K562 (cell line): Measurements from ENCODE around the gene RDH8. TPM values are rescaled to one million over a fixed set of nuclear protein-coding genes. Genes with fewer than 3 reads are reported as not detected.
A peak's percentile ranks its signal among the peaks of the same experiment; 100 is the strongest.

Experiments used
- ATAC-seq: fragments of 200-7000 bp; cut with Tn5 transposase; 3 replicates; pipeline ENCODE4 v1.9.1; 2020; ENCODE audit warnings: moderate library complexity
- BruUV-seq: library from RNA; stranded (reverse); fragments of 400-500 nt; replicated peaks from 2 replicates; lab custom pipeline; 2021; lab: Mats Ljungman, UMichigan
- CTCF ChIA-PET: fragments of 300-600 bp; formaldehyde crosslinking; extraction: SDS; loops from one replicate; lab custom pipeline; 2021; ENCODE audit warnings: low intra/inter-chr PET ratio; lab: Yijun Ruan, JAX
- POLR2A ChIA-PET: fragments of 300-600, 350-650 bp; sonication (Branson Sonifier 250); formaldehyde crosslinking; extraction: SDS; loops from one replicate; lab custom pipeline; 2021; ENCODE audit warnings: antibody characterized with exemption, inconsistent platforms; lab: Yijun Ruan, JAX
- DNase-seq, 4 experiments: peaks; one replicate each; pipeline versions ENCODE4 v3.0.0 to v3.0.0-alpha.2; 2011 to 2018; ENCODE audit warnings: low spot score in 3 of 4, mixed read lengths in 3 of 4; ENCODE audit errors: extremely low read depth in 1 of 4
- FAIRE-seq: peaks from 2 replicates; lab custom pipeline; 2011; peaks lifted over from hg19 to GRCh38; lab: Jason Lieb, UNC
- H2AFZ ChIP-seq: 2 replicates; pipeline ENCODE4 v1.6.0; 2011; ENCODE audit warnings: low read depth, low read length, control low read depth, inconsistent platforms
- H3K27ac ChIP-seq: fragments of 200-600 bp; 3 replicates; pipeline ENCODE4 v1.8.0; 2011; ENCODE audit warnings: low read depth, mild to moderate bottlenecking, control low read depth, inconsistent platforms, low read length, moderate library complexity, mixed read lengths; ENCODE audit errors: extremely low read depth
- H3K27me3 ChIP-seq, 2 experiments: fragments of 300-600 bp in 1 of 2; 2 replicates in 1 of 2; 3 replicates in 1 of 2; pipeline versions ENCODE4 v1.6.0 to v1.8.0; 2011; ENCODE audit warnings: inconsistent platforms in 2 of 2, low read length in 2 of 2, mild to moderate bottlenecking in 1 of 2, mixed read lengths in 1 of 2, moderate library complexity in 1 of 2; ENCODE audit not compliant: control insufficient read depth in 2 of 2, insufficient read depth in 2 of 2
- H3K36me3 ChIP-seq: fragments of 300-600 bp; 3 replicates; pipeline ENCODE4 v1.8.0; 2011; ENCODE audit warnings: mild to moderate bottlenecking, low read length, inconsistent platforms; ENCODE audit not compliant: control insufficient read depth, insufficient read depth
- H3K4me1 ChIP-seq, 2 experiments: fragments of 200-600 bp in 1 of 2; replicated peaks in 1 of 2; 2 replicates in 1 of 2; 3 replicates in 1 of 2; pipeline versions ENCODE4 v1.5.1 to v1.8.0; 2011; ENCODE audit warnings: inconsistent platforms in 2 of 2, low read length in 2 of 2, mild to moderate bottlenecking in 1 of 2, mixed read lengths in 1 of 2, moderate library complexity in 1 of 2; ENCODE audit not compliant: control insufficient read depth in 2 of 2, insufficient read depth in 2 of 2
- H3K4me2 ChIP-seq: 2 replicates; pipeline ENCODE4 v1.6.1; 2011; ENCODE audit warnings: low read length, control low read depth, inconsistent platforms, mixed read lengths; ENCODE audit not compliant: insufficient read depth
- H3K4me3 ChIP-seq: fragments of 200-600 bp; sonication (generic), shearing (Covaris generic); 2 replicates; pipeline ENCODE4 v1.5.1; 2016; ENCODE audit warnings: control low read depth, inconsistent platforms
- H3K79me2 ChIP-seq: fragments of 200-600 bp; 3 replicates; pipeline ENCODE4 v1.8.0; 2011; ENCODE audit warnings: low read length, inconsistent platforms; ENCODE audit not compliant: control insufficient read depth, insufficient read depth
- H3K9ac ChIP-seq, 2 experiments: 2 replicates each; pipeline versions ENCODE4 v1.6.0 to v1.6.1; 2011; ENCODE audit warnings: low read depth in 2 of 2, low read length in 2 of 2, control low read depth in 1 of 2, inconsistent platforms in 1 of 2, mild to moderate bottlenecking in 1 of 2, mixed read lengths in 1 of 2; ENCODE audit not compliant: insufficient read depth in 1 of 2
- H3K9me1 ChIP-seq: one replicate; pipeline ENCODE4 v1.6.0; 2011; ENCODE audit warnings: inconsistent platforms, mild to moderate bottlenecking, low read length, moderate library complexity; ENCODE audit not compliant: control insufficient read depth, insufficient read depth
- H3K9me3 ChIP-seq: replicated peaks from 2 replicates; pipeline ENCODE4 v1.5.1; 2011; ENCODE audit warnings: low read depth, low read length, inconsistent platforms; ENCODE audit not compliant: control insufficient read depth, insufficient read depth
- H4K20me1 ChIP-seq: replicated peaks from 2 replicates; pipeline ENCODE4 v1.6.1; 2011; ENCODE audit warnings: low read length, inconsistent platforms, mixed read lengths; ENCODE audit not compliant: control insufficient read depth, insufficient read depth
- MYC ChIP-seq, 2 experiments: fragments of 250-450 bp in 1 of 2; sonication (Bioruptor Pico) in 1 of 2; IDR thresholded peaks; 2 replicates each; pipeline versions ENCODE4 v1.5.1 to v1.6.1; 2012 to 2021; ENCODE audit warnings: low read depth in 2 of 2, borderline replicate concordance in 1 of 2, improper control_type of control experiment in 1 of 2, low read length in 1 of 2, mild to moderate bottlenecking in 1 of 2, moderate library complexity in 1 of 2
- NR2C1 ChIP-seq, 2 experiments: fragments of 450-650 bp; IDR thresholded peaks; 2 replicates each; pipeline ENCODE4 v1.6.1; 2017; ENCODE audit warnings: mild to moderate bottlenecking in 2 of 2, antibody characterized with exemption in 1 of 2, inconsistent platforms in 1 of 2, missing compliant biosample characterization in 1 of 2, missing genetic modification characterization in 1 of 2
- NR2C2 ChIP-seq, 2 experiments: fragments of 200-800 bp in 1 of 2; sonication (Bioruptor generic) in 1 of 2; sonication (generic) in 1 of 2; formaldehyde crosslinking in 1 of 2; IDR thresholded peaks; 2 replicates each; pipeline versions ENCODE4 v1.6.1 to v1.8.0; 2016 to 2022; ENCODE audit warnings: mild to moderate bottlenecking in 1 of 2, missing compliant biosample characterization in 1 of 2, missing genetic modification characterization in 1 of 2, missing genetic modification reagents in 1 of 2
- RBM25 ChIP-seq: fragments of 200-400 bp; formaldehyde crosslinking; IDR thresholded peaks from 2 replicates; pipeline ENCODE4 v1.6.1; 2018; ENCODE audit warnings: low read length, low read depth, moderate library complexity; ENCODE audit not compliant: severe bottlenecking
- ZFP36 ChIP-seq: fragments of 150-350 bp; IDR thresholded peaks from 2 replicates; pipeline ENCODE4 v1.6.1; 2018; ENCODE audit warnings: low read length, low read depth; ENCODE audit not compliant: partially characterized antibody
- ZNF707 ChIP-seq: fragments of 250-450 bp; sonication (Bioruptor Pico); conservative IDR thresholded peaks from 2 replicates; pipeline ENCODE4 v1.8.0; 2022; ENCODE audit warnings: inconsistent platforms, mild to moderate bottlenecking, moderate library complexity
- WGBS: fragments of 100-300 bp; shearing (Covaris generic); methylation state at CpG from one replicate; pipeline ENCODE4 v1.1.6; 2016; ENCODE audit warnings: low coverage, mixed read lengths; ENCODE audit not compliant: insufficient coverage; ENCODE audit errors: missing lambda C conversion rate; 5-methylcytosine and 5-hydroxymethylcytosine counted together
- in situ Hi-C: fragments of 300-500 bp; cut with MboI; formaldehyde crosslinking; loops from 4 replicates; pipeline ENCODE4 v1.15.0; 2018; ENCODE audit warnings: inconsistent platforms, mixed read lengths
- intact Hi-C: fragments of 100-400 bp; cut with micrococcal nuclease; formaldehyde crosslinking; loops from 2 replicates; pipeline ENCODE4 v1.14.2; 2022
- polyA plus RNA-seq, 8 experiments: library from polyadenylated mRNA; depleted of rRNA in 4 of 8; stranded (reverse) in 5 of 8; unstranded in 3 of 8; fragments of >200 nt; fragmentation: Nextera tagmentation in 2 of 8; fragmentation: Illumina TruSeq in 1 of 8; extraction: Ambion mirVana in 2 of 8; extraction: Trizol in 1 of 8; gene quantifications; 2 replicates each; pipeline versions ENCODE4 v1.2.1 to v1.2.3, GENCODE V29; 2011 to 2014; ENCODE audit warnings: inconsistent platforms in 1 of 8, missing spikeins in 1 of 8
- total RNA-seq, 7 experiments: library from RNA; depleted of rRNA in 6 of 7; stranded (reverse); fragments of >200 nt in 6 of 7; fragmentation: Illumina TruSeq in 2 of 7; extraction: Trizol in 2 of 7; gene quantifications; 2 replicates each; pipeline versions ENCODE4 v1.2.1 to v1.2.3, GENCODE V29; 2011 to 2021; ENCODE audit warnings: low replicate concordance in 1 of 7

RDH8 gene
- total and polyA plus RNA-seq, 9 of the 15 experiments (the other 6 are each of a cell fraction or from before 2014, with no cell fraction given), result not detected

- no TSS peak for BruUV-seq
- in situ Hi-C loops, result no loop called here
- POLR2A ChIA-PET, result no interaction called here
Measured at GRCh38 chr19:9989504-9989903, 23.8 kb upstream of the RDH8 start.

GRCh38 chr19:9991425-9992191 lies 21.7 kb upstream of the RDH8 start:
- Histone ChIP-seq H3K36me3 (no peaks in the 10 kb centered on the region), H3K4me3 (no peak overlapping the region), H3K4me1 (no peaks in the 10 kb centered on the region), H3K9me3 (no peaks in the 10 kb centered on the region), H3K4me2 (no peak overlapping the region), H3K27me3 (peaks cover 6 to 17% of the 10 kb centered on the region in 2 experiments; a peak in 4 of 5 replicates), H2AFZ (no peak overlapping the region), H3K79me2 (no peaks in the 10 kb centered on the region), H3K9ac (no peak overlapping the region), H3K9me1 (no peaks in the 10 kb centered on the region), H3K27ac (no peak overlapping the region), H4K20me1 (no peaks in the 10 kb centered on the region; the same call in 1 of the 2 replicates)
- DNase-seq (no peak), FAIRE-seq (peak; percentile 11), ATAC-seq (no peak)
- intact Hi-C loops, result no loop called here
- POLR2A ChIA-PET, result interaction anchor here (0.9 kb wide), 1 partner anchor 10 kb away, joined by 4 read pairs; no protein-coding TSS in a partner anchor
- 3% methylated on average over 11 of the region's 11 CpGs for WGBS
- in situ Hi-C loops, result no loop called here
- BruUV-seq, result no TSS peak
- CTCF ChIA-PET, result no interaction called here
- TF ChIP-seq NR2C1 (IDR thresholded peaks at IDR 0.05) (peak; percentile 95), NR2C1 (tag; IDR thresholded peaks at IDR 0.05) (peak; percentile 94), MYC (IDR thresholded peaks at IDR 0.05; ENCODE audit: low read depth, low read length) (no peak), MYC (CRISPR knock-in tag; IDR thresholded peaks at IDR 0.05; ENCODE audit: borderline replicate concordance, low read depth) (no peak), NR2C2 (CRISPR knock-in tag; IDR thresholded peaks at IDR 0.05) (peak; percentile 90), NR2C2 (tag; IDR thresholded peaks at IDR 0.05) (peak; percentile 90)

More at GRCh38 chr19:9989504-9989903, 23.8 kb upstream of the RDH8 start:
- Histone ChIP-seq H3K4me3 (no peak overlapping the region), H3K27me3 (peaks cover 3 to 24% of the 10 kb centered on the region in 2 experiments; a peak in 4 of 5 replicates), H2AFZ (no peak overlapping the region), H3K27ac (no peak overlapping the region), H3K9ac (no peak overlapping the region), H4K20me1 (no peaks in the 10 kb centered on the region; the same call in 1 of the 2 replicates), H3K36me3 (no peaks in the 10 kb centered on the region), H3K9me3 (no peaks in the 10 kb centered on the region), H3K4me1 (no peaks in the 10 kb centered on the region; a peak in 1 of 5 replicates), H3K4me2 (no peak overlapping the region), H3K79me2 (no peaks in the 10 kb centered on the region), H3K9me1 (no peaks in the 10 kb centered on the region)
- FAIRE-seq (no peak), DNase-seq (no peak), ATAC-seq (no peak)
- CTCF ChIA-PET, result no interaction called here
- WGBS, result 3% methylated on average over 3 of the region's 3 CpGs
- intact Hi-C loops, result no loop called here
- TF ChIP-seq ZNF707 (CRISPR knock-in tag) (no peak), ZFP36 (peak; percentile 62), RBM25 (peak; percentile 69)
